ENCODE data around the gene ADD3.

The ADD3 gene

DNA sequence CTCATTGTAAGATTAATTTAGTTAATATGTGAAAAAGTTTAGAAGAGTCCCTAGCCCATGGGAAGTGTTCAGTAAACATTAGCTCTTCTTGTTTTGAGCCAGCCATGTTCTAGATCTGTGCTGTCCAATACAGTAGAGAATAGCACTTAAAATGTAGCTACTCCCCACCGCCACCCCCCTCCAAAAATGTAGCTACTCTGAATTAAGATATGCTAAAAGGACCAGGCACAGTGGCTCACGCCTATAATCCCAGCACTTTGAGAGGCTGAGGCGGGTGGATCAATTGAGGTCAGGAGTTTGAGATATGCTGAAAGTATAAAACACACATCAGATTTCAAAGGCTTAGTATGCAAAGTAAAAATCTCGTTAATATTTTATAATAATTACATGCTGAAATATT, 152.3 kb downstream of the ADD3 start:
- no peak for DNase-seq

DNA sequence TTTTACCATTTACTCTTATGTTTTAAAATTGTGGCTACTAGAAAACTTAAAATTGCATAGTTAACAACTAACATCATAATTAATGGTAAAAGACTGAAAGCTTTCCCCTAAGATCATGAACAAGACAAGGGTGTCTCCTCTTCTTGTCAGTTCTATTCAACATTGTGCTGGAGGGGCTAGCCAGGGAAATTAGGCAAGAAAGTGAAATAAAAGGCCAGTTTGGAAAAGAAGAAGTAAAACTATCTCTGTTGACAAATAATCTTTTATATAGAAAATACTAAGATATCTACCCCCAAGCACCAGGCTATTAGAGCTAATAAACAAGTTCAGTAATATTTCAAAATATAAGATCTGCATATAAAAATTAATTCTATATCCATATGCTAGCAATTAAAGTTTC, 152.7 kb downstream of the ADD3 start:
- peak; percentile 52 for DNase-seq

DNA sequence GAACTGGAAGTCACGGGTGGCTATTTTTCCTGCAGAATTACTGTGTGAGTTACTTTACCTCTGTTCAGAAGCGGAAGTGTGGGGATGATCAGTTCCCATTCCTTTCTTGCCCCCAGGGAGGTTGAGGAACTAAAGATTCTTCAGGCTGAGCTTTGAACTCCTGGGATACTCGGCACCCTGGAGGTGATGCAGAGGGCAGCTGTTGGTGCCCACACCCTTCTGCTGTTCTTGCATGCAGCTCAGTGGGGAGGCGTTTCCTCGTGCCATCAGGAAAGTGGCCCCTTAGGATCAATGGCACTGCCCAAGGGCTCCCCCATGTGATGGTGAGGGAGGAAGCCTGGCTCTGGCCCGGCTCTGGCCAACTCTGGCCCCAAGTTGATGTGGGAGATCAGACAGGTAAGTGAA, 155.0 kb downstream of the ADD3 start:
- DNase-seq: peak; percentile 49

DNA sequence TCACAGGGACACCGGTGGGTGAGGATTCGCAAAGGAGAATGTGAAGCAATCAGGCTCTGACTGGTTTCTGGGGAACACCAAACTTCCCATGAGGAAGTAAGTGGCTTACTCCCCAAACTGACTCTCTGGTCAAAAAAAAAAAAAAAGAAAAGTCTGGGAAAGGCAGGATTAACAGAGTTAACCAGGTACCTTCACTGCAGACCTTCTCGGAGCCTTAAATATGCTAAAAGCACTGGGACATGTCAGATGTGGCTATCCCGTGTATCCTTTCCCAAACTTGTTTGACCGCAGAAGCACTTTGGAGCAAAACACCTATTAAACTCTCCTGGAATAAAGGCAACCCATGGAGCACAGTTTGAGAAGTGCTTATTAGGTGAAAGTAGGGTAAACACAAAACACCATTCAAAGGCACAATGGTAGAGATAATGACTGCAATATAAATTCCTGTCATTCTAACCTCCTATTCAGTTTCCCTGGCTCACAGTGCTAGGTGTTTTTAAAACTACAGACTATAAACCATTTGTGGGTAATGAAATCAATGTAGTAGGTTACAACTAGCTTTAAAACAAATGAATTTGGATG, 155.5 kb downstream of the ADD3 start:
- no peak for DNase-seq

DNA sequence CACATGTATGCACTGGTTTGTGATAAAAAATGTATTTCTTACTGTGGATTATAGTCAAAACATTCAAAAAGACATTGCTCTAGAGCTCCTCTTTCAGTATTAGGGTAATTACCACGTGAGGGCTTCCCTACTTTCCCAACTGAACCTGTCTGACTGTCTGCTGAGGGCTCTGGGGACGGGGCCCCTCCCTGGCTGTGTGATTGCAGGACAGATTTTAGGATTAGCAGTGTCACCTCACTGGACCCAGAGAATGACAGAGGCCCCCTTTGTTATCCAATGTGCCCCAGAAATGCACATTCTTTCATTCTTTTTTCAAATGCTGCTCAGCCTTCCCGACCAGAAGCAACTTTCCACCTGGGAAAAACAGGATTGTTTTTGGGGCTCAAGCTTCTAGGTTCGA, 156.1 kb downstream of the ADD3 start:
- DNase-seq: no peak

DNA sequence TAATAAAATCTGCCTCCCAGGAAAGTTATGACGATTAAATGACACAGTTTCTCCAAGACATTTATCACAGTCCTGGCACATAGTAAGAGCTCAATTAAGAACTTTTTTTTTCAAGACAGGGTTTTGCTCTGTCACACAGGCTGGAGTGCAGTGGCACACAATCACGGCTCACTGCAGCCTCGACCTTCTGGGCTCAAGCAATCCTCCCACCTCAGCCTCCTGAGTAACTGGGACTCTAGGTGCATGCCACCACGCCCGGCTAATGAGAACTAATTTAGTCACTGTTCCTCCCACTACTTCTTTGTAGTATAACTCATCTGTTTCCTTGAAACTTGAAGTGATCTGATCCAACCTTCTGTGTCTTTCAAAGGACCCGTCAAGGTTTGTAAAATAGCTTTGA, 157.5 kb downstream of the ADD3 start:
- DNase-seq: no peak

DNA sequence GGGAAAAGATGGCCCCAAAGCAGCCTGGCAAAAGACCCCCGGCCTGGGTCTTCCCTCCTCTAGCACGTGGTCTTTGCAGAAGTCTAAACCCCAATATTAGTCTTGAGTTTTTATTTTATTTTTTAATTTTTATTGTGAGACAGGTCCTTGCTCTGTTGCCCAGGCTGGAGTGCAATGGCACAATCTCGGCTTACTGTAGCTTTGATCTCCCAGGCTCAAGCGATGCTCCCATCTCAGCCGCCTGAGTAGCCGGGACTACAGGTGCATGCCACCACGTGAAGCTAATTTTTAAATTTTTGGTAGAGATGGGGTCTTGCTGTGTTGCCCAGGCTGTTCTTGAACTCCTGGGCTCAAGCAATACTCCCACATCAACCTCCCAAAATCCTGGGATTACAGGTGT, 159.4 kb downstream of the ADD3 start:
- no peak for DNase-seq

DNA sequence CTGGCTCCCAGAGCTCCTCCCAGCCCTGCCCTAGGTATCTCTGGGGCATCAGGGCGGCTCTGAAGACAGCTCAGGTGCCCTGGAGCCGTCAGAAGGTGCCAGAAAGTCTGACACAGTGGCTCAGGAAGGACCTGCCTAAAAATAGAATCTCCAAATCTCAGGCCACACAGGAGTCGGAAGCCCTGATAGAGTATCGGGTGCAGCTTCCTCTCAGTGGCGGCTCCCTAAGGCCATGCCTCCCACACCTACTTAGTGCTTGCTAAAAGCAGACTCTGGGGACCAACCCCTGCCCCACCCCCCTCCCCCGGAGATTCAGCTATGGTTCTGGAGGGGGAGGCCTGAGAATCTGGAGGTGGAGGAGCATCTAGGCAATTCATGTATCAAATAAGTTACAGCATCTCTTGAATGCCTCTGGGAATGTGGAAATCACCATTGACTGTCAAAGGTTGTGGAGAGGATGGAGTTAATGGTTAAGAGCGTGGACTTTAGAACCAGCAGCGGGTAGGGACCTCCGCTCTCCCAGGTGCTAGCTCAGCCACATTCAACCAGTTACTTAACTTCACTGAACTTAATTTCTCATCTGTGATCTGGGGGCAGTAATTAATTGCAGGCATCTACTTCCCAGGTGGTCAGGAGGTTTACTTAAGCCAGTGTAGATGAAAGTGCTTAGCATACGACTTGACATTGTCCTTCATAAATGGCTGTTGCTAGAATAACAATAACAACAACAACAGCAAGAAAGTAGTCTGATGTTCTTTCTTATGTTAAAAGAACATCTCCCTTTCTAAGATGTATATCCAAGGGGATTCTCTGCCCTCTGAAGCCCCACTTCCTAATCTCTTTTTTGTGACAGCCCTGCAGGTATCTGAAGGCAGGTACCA, 161.1 kb downstream of the ADD3 start:
- no peak for DNase-seq

DNA sequence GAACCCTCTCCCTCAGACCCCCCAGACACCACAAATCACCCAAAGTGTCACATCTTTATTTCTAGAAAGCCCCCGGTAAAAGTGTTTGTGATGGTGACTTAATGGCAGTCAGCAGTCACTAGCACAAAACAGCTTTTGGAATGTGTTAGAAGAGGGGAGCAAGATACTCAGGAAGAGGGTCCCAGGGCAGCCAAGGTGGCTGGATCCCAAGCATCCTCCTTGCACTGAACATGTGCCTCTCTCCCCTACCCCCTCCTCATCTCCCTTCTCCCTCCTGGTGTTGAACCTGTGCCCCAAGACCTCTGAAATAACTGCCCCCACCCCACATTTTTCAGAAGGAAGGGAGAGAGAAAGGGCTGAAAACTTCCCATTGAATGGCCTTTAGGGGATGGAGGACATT, 161.8 kb downstream of the ADD3 start:
- DNase-seq: no peak

DNA sequence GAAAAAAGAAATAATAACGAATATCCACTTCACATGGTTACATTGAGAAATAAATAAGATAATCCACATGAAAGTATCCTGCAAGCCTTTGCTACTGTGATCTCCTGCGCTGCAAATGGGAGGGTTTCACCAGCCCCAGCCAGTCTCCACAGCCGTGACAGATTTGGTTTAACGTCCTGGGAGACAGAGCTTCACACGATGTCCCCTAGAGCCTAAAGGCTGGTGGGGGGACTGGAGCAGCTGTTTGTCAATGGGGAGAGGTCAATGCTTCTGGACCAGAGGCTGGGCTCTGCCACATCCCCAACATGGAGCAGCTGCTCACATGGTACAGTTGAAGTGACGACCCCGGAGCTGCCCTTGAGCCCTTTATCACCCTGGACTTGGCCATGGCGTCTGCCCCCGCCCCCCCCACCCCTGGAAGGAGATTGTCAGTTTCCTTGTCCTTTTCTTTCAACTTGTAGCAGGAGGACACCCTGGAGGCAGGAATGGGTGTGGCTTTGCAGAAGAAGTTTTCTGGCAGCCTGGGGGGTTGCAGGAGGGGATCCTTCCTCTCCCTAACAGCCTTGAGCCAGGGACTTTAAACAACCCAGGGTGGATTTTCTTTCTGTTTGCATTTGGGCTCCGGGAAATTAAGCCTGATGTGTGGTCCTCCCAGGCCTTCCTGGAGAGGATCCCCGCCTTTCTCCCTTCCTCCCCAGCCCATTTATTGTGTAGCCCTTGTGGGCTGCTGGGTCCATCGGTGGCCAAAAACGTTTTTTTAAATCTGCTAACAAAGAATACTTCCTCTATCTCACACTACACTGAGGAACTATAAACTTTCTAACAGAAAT, 162.6 kb downstream of the ADD3 start:
- peak; percentile 22 for DNase-seq

DNA sequence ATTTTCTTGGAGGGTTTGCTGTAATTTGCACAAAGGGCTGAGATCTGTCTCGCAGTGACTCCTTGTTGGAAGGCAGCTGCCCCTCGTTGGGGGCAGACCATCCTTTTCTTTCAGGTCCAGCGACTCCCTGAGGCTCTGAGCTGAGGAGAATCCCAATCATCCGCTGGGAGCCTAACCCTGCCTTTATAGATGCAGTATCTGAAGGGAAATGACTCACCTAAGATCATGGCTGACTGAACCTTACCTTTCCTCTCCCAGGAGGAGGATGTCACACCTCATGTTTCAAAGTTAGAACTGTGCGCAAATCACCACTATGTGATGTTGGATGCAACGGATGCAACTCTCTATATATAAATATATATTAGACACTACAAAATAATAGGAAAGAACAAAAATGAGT, 163.2 kb downstream of the ADD3 start:
- no peak for DNase-seq

DNA sequence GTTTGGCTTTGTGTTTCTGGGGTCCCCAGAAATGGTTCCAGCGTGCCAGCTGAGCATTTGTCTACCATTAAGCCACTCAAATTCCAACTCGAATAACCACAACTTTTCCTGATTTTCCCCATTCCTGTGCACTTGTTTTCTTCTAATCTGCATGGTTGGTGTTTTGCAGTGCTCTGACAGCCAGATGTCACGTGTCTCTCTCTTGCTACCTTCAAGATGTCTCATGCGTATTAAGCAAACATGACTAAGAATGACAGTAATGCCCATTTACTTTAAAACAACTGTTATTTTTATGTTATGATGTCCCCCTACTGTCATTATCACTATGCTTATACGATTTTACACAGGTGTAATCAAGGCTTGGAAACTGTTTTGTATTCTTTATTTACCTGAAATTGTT, 164.4 kb downstream of the ADD3 start:
- no peak for DNase-seq

DNA sequence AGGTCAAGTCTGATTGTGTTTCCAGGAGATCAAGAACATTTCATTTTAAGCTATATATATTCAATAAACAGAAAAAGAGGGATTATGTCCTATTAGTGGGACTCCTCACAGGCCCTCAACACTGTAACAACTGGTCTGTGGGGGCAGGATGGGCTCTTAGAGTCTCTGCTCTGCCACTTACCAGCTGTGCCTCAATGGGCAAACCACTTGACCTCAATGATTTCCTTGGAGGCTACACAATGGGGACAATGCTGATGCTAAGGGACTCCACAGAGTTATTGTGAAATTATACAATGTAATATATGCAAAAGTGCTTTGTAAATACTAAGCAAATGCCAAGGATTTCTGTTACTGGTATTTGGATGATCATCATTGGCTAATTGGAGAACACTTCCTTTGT, 166.4 kb downstream of the ADD3 start:
- DNase-seq: no peak

DNA sequence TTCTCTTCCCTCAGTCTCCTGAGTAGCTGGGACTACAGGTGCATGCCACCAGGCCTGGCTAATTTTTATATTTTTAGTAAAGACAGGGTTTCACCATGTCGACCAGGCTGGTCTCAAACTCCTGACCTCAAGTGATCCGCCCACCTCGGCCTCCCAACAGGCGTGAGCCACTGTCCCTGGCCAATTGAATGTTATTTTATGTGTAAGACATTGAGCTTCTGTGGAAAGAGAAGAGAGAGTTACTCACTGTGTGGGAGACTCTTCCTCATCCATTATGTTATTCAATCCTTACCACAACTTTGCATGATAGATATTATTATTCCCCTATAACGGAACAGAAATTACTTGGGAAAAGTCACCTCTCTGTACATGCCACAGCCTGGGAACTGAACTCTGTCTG, 167.0 kb downstream of the ADD3 start:
- DNase-seq: peak; percentile 38

DNA sequence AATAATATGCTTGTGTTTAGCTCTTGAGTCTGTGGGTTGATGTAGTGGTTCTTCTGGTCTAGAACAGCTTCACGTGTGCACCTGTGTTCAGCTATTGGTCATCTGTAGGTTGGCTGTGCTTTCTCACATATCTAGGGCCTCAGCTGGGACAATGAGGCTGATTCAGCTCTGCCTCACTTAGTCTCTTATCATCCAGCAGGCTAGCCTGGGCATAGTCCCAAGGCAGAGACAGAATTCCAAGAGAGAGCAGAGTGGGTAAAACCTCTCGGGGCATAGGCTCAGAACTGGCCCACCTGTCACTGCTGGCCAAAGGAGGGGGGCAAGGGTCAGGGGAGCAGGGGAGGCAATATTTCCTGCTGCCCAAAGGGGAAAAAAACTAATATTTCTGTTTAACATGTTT, 167.6 kb downstream of the ADD3 start:
- DNase-seq: no peak

DNA sequence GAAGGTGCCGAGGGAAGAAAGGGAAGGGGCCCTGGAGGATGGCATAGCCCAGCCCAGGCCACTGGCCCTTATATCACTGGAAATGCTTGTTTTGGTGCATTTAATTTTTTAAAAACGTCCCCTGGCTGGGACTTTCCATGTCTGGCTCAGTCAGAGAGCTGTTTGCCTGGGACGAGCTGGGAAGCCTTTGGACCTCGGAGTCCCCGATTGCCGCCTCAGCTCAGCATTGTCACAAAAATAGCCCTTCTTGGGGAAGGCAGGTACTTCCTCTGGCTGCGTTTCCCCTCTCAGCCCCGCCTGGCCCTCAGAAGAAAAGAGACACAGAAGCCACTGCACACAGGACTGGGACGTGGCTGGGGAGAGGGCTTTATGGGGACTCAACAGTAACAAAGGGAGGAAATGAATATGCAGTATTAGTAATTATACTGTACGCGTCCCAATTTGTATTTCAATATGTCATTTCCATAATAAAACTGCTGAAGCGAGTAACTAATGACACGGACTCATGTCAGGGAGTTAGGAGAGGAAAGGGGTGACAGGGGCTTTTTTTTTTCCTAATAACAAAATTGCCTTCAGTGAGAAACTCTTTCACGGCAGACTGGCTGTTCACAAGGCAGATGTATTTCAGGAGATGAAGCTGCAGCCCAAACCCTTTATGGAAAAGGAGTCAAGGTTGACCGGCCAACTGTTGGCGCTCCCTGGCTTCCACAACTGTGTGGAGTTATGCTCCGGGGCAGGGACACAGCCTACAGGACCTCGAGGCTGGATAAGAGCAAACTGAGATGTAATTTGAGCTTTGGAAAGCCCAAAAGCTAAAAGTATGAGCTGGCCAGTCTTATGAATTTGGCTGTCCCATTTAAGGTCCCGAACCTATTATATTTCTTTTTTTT, 168.6 kb downstream of the ADD3 start:
- no peak for DNase-seq

DNA sequence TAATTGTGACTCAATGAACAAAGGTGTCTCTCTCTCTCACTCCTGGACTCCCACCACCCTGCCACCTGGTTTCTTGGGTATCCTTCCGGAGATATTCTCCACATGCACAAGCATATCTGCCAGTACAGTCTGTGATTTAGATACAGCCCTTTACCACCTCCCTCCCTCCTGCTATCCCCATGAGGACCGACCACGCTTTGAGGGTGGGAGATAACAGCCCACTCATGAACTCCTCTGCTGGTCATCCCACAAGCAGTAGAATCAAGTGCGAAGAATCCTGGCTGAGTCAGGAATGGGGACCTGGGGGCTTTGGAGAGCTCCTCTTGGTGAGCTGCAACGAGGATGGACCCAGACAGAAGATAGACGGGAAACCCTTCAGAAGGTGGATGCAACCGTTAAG, 171.4 kb downstream of the ADD3 start:
- no peak for DNase-seq

DNA sequence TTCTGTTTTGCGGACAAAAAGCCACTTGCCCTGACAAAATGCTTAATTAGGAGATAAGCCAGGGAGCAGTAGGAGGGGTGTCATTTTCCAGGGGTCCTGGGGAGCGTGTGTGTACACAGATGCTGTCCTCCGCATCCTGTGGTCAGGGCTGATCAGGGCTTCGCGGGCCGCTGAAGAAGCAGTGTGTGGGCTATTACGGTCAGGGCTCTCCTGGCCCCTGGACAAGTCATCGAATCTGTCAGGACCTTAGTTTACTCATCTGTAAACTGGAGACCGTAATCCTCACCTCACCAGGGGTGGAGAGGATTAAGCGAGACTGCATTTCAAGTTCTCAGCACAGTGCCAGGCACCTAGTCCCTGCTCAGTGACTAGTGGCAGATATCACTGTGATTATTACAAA, 173.7 kb downstream of the ADD3 start:
- no peak for DNase-seq

DNA sequence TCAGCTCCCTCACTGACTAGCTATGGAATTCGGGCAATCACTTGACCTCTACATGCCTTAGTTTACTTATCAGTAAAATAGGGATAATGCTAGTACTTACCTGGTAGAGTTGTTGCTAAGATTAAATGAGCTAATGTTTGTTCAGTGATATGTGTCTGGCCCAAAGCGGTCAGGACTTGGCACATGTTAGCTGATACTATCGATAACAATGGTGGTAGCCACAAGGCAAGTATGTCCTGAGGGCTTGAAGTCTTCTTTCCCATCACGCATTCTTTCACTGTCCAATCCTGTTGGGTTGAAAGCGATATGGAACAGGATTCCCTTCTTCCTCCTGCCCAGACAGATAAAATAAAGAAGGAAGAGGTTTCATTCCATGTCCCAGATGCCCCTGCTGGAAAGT, 174.1 kb downstream of the ADD3 start:
- DNase-seq: no peak

DNA sequence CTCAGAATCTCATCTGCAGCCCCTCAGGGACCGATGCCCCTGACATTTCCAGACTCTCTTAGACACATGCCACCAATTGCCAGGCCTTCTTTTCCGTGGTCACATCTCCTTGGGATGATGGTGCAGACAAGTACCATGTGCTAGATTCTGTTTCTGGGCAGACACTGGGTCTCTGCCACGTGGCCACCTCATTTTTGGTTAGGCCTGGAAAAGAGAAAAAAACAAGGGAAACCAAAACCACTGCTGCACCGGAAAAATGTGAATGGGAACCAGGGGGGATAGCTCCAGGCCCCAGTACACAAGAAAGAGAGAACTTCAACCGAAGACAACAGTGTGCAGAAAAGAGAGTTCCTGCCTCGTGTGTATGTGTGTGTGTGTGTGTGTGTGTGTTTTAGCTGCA, 176.6 kb downstream of the ADD3 start:
- no peak for DNase-seq

Measured in suppressor macrophage treated with lipopolysaccharide for 4 hours (primary cell).